ENCODE results near the gene CXCL11. TPM values are rescaled to one million over a fixed set of nuclear protein-coding genes. Genes with fewer than 3 reads are reported as not detected.

Gene CXCL11
- polyA plus RNA-seq (0.58 to 1.4 TPM (median 0.93 TPM) in 3 replicates), polyA minus RNA-seq (0.36 to 0.48 TPM in 2 of 3 replicates, not detected in the other)
- not detected for polyA plus RNA-seq (2011; ENCODE audit: low read depth)
- 1.1 and 1.8 TPM in 2 replicates for polyA plus RNA-seq (2011; cell fraction: cytosol; rRNA removed)
- polyA plus RNA-seq (2011; cell fraction: nucleus; rRNA removed): 0.80 and 1.2 TPM in 2 replicates
- 0.10 and 0.53 TPM in 2 replicates for polyA plus RNA-seq (2012; ENCODE audit: low replicate concordance)
- not detected for polyA minus RNA-seq (2011; cell fraction: cytosol; rRNA and poly(A)+ RNA removed)
- polyA minus RNA-seq (2011; cell fraction: nucleus; rRNA and poly(A)+ RNA removed): 0.32 and 0.47 TPM in 2 replicates

DNA sequence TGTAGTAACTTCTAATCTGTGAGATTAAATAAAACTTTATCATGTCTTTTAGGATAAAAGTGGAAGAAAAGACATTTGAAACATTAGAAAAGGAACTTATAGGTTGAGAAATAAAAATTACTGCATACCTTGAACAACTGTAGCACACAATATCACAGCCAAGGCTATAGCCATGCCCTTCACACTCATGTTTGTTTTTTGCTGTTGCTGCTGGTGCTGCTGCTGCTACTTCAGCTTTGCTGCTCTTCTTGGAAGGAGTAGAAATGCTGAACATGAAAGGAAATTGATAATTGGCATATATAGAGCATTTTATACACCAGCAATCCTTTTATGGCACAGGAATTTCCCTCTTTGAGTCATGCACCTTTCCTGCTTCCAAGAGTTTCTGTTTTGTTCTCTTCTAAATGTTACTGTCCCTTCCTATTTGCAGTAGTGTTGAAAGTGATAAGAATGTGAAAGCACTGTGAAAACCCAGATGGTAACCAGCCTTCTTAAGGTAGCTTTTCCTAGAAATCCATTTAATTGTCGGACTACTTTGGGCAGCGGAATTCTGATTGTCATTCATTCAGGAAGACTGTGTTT lies at the start of gene CXCL11:
TSS of gene CXCL11 (minus strand) at position 272 of the 582 bp plus-strand sequence. CDS start at position 189, 83 bp downstream.
- Histone ChIP-seq H3K27ac (ENCODE audit: control insufficient read depth, insufficient read depth, low read length) (peak within 1 kb of the TSS; percentile 28), H3K9me1 (ENCODE audit: control insufficient read depth, extremely low read depth, insufficient read depth, low read length) (no peaks in the 10 kb centered on the region), H2AFZ (ENCODE audit: control insufficient read depth, low read length) (peak within 1 kb of the TSS; percentile 79), H3K4me3 (ENCODE audit: control insufficient read depth in 2 of 3, extremely low read depth in 1 of 3, insufficient read depth in 2 of 3, low read depth in 1 of 3, low read length in 3 of 3) (no peak within 1 kb of the TSS), H3K9ac (ENCODE audit: control insufficient read depth, extremely low read depth, insufficient read depth, low read length) (no peak within 1 kb of the TSS), H3K27me3 (ENCODE audit: control insufficient read depth, extremely low read depth, insufficient read depth, low read length) (no peaks in the 10 kb centered on the region), H3K4me2 (ENCODE audit: control insufficient read depth, extremely low read depth, insufficient read depth, low read depth, low read length) (peak within 1 kb of the TSS; percentile 30), H3K4me1 (ENCODE audit: control insufficient read depth, extremely low read depth, insufficient read depth, low read length) (no peaks in the 10 kb centered on the region), H3K9me3 (ENCODE audit: control insufficient read depth, low read depth, low read length) (no peaks in the 10 kb centered on the region), H4K20me1 (ENCODE audit: control insufficient read depth, extremely low read depth, insufficient read depth, low read length) (no peaks in the 10 kb centered on the region), H3K36me3 (ENCODE audit: control insufficient read depth in 2 of 2, extremely low read depth in 1 of 2, insufficient read depth in 2 of 2, low read length in 2 of 2) (no peaks in the 10 kb centered on the region), H3K79me2 (ENCODE audit: control insufficient read depth, insufficient read depth, low read length) (no peaks in the 10 kb centered on the region)
- FAIRE-seq: peak; percentile 58
- TF ChIP-seq, protein P1, sequence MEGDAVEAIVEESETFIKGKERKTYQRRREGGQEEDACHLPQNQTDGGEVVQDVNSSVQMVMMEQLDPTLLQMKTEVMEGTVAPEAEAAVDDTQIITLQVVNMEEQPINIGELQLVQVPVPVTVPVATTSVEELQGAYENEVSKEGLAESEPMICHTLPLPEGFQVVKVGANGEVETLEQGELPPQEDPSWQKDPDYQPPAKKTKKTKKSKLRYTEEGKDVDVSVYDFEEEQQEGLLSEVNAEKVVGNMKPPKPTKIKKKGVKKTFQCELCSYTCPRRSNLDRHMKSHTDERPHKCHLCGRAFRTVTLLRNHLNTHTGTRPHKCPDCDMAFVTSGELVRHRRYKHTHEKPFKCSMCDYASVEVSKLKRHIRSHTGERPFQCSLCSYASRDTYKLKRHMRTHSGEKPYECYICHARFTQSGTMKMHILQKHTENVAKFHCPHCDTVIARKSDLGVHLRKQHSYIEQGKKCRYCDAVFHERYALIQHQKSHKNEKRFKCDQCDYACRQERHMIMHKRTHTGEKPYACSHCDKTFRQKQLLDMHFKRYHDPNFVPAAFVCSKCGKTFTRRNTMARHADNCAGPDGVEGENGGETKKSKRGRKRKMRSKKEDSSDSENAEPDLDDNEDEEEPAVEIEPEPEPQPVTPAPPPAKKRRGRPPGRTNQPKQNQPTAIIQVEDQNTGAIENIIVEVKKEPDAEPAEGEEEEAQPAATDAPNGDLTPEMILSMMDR (optimal IDR thresholded peaks at IDR 0.05 in 1 of 3, IDR thresholded peaks at IDR 0.05 in 1 of 3, conservative IDR thresholded peaks at IDR 0.05 in 1 of 3; ENCODE audit: extremely low read depth in 1 of 3, insufficient read depth in 2 of 3, low read length in 3 of 3): no peak
- TF ChIP-seq EZH2 (IDR thresholded peaks at IDR 0.05; ENCODE audit: low read length): no peak
- dilution Hi-C loops (cut with MboI; ENCODE audit: extremely low pct_ligation_motif_present, low sequenced_read_pairs): no loop called here
- no peak for DNase-seq (ENCODE audit: low read depth, low spot score)

DNA sequence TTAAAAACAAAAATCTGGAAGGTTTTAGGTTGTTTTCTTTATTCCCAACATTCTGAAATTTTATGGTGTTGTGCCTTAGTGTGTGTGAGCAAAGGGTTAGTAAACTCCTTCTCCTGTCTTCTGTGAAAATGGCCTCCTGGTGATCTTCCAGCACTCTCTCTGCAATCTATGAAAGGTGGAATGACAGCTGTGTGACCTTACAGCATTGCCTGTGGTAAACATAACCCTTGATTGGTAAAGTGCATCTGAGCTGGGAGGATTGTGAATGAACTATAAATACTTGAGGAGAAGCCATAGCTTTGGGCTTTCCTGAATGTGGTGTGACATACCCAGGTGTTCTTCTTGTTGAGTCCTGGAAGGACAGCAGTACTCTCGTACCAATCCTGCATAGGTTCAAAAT lies 48.7 kb upstream of the CXCL11 start:
- Histone ChIP-seq H3K27me3 (ENCODE audit: control insufficient read depth, extremely low read depth, insufficient read depth, low read length) (no peaks in the 10 kb centered on the region), H3K27ac (ENCODE audit: control insufficient read depth, insufficient read depth, low read length) (no peak overlapping the region), H3K9me1 (ENCODE audit: control insufficient read depth, extremely low read depth, insufficient read depth, low read length) (no peaks in the 10 kb centered on the region), H3K4me3 (ENCODE audit: control insufficient read depth in 2 of 3, extremely low read depth in 1 of 3, insufficient read depth in 2 of 3, low read depth in 1 of 3, low read length in 3 of 3) (no peak overlapping the region), H3K4me1 (ENCODE audit: control insufficient read depth, extremely low read depth, insufficient read depth, low read length) (peaks cover 3% of the 10 kb centered on the region), H2AFZ (ENCODE audit: control insufficient read depth, low read length) (no peak overlapping the region), H4K20me1 (ENCODE audit: control insufficient read depth, extremely low read depth, insufficient read depth, low read length) (no peaks in the 10 kb centered on the region), H3K36me3 (ENCODE audit: control insufficient read depth in 2 of 2, extremely low read depth in 1 of 2, insufficient read depth in 2 of 2, low read length in 2 of 2) (no peaks in the 10 kb centered on the region), H3K4me2 (ENCODE audit: control insufficient read depth, extremely low read depth, insufficient read depth, low read depth, low read length) (no peak overlapping the region), H3K9me3 (ENCODE audit: control insufficient read depth, low read depth, low read length) (no peaks in the 10 kb centered on the region), H3K79me2 (ENCODE audit: control insufficient read depth, insufficient read depth, low read length) (no peaks in the 10 kb centered on the region), H3K9ac (ENCODE audit: control insufficient read depth, extremely low read depth, insufficient read depth, low read length) (no peak overlapping the region)
- FAIRE-seq (no peak), DNase-seq (ENCODE audit: low read depth, low spot score) (no peak)
- TF ChIP-seq, protein P1 (optimal IDR thresholded peaks at IDR 0.05 in 1 of 3, IDR thresholded peaks at IDR 0.05 in 1 of 3, conservative IDR thresholded peaks at IDR 0.05 in 1 of 3; ENCODE audit: extremely low read depth in 1 of 3, insufficient read depth in 2 of 3, low read length in 3 of 3): no peak
- TF ChIP-seq EZH2 (IDR thresholded peaks at IDR 0.05; ENCODE audit: low read length): no peak
- dilution Hi-C loops (cut with MboI; ENCODE audit: extremely low pct_ligation_motif_present, low sequenced_read_pairs): no loop called here

Measured in keratinocyte (primary cell).